H7 (cell line): ENCODE data around the gene GRAPL. TPM values are rescaled to one million over a fixed set of nuclear protein-coding genes. Genes with fewer than 3 reads are reported as not detected.
"Not testable (repeated sequence)": the region's sequence is repeated elsewhere in the genome, so short reads cannot be mapped to it uniquely, and the experiment has no call there.

Experiments
- DNase-seq: peaks from one replicate; pipeline ENCODE4 v3.0.0; 2012
- H3K27me3 ChIP-seq: 2 replicates; pipeline ENCODE4 v1.6.0; 2011; ENCODE audit warnings: mild to moderate bottlenecking, low read length; ENCODE audit not compliant: control insufficient read depth, insufficient read depth
- H3K36me3 ChIP-seq: replicated peaks from 2 replicates; pipeline ENCODE4 v1.5.1; 2011; ENCODE audit warnings: low read length; ENCODE audit not compliant: control insufficient read depth, insufficient read depth
- H3K4me3 ChIP-seq: 2 replicates; pipeline ENCODE4 v1.5.1; 2011; ENCODE audit warnings: low read depth, mild to moderate bottlenecking, control low read depth, low read length, moderate library complexity; ENCODE audit not compliant: insufficient read depth
- total RNA-seq: library from RNA; depleted of rRNA; stranded (reverse); fragments of >200 nt; shearing (Covaris generic); gene quantifications from 2 replicates; pipeline ENCODE4 v1.2.3, GENCODE V29; 2014

Gene GRAPL
- total RNA-seq, 1 experiment from 2014 or later = not detected

- not testable (repeated sequence) for H3K4me3 ChIP-seq, DNase-seq, H3K36me3 ChIP-seq, H3K27me3 ChIP-seq
These were observed 2.1 kb upstream of the GRAPL start for GRCh38 chr17:19125289-19125688.

GRCh38 chr17:19129500-19129899, 2.1 kb downstream of the GRAPL start:
- H3K36me3 ChIP-seq, H3K27me3 ChIP-seq, H3K4me3 ChIP-seq, DNase-seq: not testable (repeated sequence)

GRCh38 chr17:19131108-19131507, 3.7 kb downstream of the GRAPL start:
- not testable (repeated sequence) for H3K27me3 ChIP-seq, DNase-seq, H3K4me3 ChIP-seq, H3K36me3 ChIP-seq

DNA sequence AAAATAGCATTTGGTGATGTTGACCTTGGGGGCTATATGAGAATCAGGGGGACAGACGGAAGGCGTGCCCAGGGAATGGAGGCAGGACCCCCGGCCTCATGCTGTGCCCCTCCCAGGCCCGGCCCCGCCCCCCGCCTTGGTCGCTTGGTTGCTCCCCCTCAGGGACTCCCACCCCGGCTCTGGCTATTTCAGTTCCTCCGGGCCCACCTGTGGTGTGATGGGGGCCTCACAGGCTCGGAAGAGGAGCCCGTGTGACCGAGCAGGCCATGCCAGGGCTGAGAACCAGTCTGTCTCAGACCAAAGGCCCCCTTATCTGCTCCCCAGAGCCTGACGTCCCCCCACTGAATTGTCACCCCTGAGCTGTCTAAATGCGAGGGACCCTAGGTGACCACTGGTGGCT, 4.4 kb downstream of the GRAPL start:
- not testable (repeated sequence) for H3K36me3 ChIP-seq, H3K4me3 ChIP-seq, H3K27me3 ChIP-seq, DNase-seq

- not testable (repeated sequence) for H3K4me3 ChIP-seq, H3K27me3 ChIP-seq, DNase-seq, H3K36me3 ChIP-seq
These were observed 6.4 kb downstream of the GRAPL start for GRCh38 chr17:19133793-19134192.

DNA sequence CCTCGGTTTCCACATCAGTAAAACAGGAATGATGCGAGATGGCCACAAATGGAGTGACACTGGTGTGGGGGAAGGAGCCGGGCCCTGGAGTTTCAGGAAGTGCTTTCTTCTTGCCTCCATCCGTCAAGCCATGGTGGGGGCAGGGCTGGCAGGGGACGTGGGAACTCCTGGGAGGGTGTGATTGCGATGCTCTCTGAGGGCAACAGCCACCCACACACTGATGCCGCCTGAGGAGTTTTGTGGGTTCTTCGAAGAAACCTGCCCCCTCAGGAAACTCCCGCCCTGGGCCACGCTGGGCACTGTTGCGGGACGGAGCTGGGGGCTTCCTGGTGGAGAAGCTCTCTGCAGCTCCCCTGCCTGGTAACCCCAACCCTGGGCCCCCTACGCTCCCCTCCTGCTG, 8.0 kb downstream of the GRAPL start:
- H3K27me3 ChIP-seq, DNase-seq, H3K36me3 ChIP-seq, H3K4me3 ChIP-seq: not testable (repeated sequence)

DNA sequence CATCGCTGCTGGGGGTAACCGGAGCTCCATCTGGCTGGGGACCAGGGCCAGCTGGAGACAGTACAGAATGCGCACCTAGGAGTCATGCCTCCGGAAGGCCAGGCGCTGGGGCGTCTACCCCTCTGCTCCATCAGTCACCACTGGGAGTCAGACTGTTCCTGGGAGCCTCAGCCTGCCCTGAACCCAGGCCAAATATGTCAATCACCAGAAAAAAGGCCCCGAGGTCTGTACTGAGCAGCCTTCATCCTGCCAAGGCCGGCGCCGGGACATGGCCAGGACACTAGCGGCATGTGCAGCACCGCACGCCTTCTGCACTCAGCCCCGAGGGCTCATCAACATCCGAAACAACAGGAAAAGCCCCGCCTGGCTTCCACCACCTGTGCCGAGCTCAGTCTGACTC, 8.7 kb downstream of the GRAPL start:
- not testable (repeated sequence) for H3K36me3 ChIP-seq, DNase-seq, H3K4me3 ChIP-seq, H3K27me3 ChIP-seq

GRCh38 chr17:19136605-19137004, 9.2 kb downstream of the GRAPL start:
- not testable (repeated sequence) for H3K27me3 ChIP-seq, DNase-seq, H3K36me3 ChIP-seq, H3K4me3 ChIP-seq

DNA sequence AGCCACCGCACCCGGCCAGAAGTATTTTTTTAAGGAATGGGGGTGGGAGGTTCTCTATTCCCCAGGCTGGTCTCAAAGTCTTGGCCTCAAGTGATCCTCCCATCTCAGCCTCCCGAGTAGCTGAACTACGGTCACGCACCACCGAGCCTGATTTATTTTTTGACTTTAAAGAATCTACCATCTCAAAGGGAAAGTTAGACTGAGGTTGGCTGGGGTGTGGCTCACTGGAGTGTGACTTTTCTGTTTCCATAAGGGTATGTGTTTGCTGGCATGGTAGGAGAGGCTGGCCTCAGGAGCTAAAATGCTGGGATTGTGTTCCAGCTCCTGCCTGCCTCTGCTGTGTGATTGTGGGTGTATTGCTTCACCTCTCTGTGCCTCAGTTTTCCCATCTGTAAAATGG, 10.6 kb downstream of the GRAPL start:
- H3K4me3 ChIP-seq, H3K27me3 ChIP-seq, DNase-seq, H3K36me3 ChIP-seq: not testable (repeated sequence)

DNA sequence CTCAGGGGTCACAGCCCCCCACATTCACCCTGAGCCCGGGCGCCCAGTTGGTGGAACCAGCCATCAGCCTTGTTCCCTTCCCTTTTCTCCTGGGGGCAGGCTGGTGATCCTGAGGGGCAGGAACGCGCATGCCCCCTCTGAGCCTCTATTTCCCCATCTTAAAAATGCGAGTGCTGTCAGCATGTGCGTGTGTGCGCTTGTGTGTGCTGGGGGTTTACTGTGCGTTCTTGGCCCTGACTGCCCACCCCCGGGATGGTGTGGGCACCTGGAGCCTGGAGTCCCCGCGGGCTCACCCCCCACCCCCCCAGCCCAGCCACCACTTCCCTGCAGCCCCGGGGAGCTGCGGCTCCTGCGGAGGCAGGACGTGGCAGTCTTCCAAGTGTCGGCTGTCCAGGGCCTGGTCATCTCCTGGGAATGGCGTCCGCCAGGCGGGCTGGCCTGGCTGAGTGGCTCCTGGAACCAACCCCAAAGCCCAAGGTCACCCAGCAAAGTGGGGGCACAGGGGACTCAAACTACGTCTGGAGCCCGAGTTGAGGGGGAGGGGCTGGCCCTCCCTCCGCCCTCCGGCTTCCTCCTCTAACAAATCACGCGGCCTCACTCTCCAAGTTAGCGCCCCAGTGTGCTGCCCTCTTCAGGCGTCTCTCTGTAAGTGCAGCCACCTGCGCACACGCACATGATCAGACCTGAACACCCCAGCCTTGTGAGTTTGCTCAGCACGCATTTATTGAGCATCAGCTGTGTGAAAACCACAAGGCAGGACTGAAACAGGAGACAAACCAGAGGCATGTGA, 14.2 kb downstream of the GRAPL start:
- DNase-seq, H3K36me3 ChIP-seq, H3K27me3 ChIP-seq, H3K4me3 ChIP-seq: not testable (repeated sequence)

- not testable (repeated sequence) for DNase-seq, H3K27me3 ChIP-seq, H3K36me3 ChIP-seq, H3K4me3 ChIP-seq
These were observed 15.0 kb downstream of the GRAPL start for GRCh38 chr17:19142419-19142818.

DNA sequence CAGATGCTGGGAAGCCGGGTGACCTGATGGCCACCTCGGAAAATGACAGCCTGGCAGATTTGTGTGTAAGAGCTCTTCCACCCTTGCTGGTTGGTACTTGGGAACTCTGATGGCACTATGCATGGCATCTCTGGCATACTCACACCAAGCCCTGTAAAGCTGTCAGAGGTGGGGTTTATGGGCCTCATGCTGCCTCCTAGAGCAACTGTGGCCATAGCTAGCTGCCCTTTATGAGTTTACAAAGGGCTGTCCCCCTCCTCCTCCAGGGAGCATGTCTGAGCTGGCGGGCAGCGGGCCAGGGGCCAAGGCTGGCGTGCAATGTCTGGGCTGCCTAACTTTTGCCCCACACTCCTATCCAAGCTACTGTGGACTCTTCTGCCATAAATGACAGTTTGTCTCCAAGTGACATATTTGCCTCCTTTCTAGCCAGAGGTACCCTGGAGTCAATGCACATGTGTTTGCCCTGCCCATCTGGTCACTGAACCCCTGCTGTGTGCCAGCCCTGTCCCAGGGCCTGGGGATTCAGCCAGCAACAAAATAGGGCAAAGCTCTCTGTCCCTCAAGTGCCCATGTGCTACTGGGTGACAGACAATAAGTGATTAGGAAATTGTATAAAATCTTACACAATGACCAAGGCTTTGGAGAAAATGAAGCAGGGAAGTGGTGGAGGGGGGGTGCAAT, 15.8 kb downstream of the GRAPL start:
- not testable (repeated sequence) for H3K36me3 ChIP-seq, H3K27me3 ChIP-seq, DNase-seq, H3K4me3 ChIP-seq

DNA sequence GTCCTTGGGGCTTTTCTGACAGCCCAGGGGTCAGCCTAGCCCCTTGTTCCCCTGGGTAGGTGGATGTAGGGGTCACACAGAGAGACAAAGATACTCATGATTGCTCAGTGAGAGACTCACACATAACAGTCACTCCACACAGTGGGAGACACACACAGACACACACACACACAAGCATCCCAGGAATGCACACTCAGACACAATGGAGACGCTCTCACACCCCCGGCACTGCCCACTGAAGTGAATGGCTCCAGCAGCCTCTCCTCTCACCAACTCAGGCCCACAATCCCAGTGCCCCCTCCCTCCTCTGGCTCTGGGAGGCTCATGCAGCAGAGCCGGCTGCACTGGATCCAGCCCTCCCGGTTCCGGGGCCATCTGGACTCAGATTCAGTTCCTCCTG, 17.0 kb downstream of the GRAPL start:
- H3K36me3 ChIP-seq, DNase-seq, H3K27me3 ChIP-seq: not testable (repeated sequence)

GRCh38 chr17:19145471-19145870, 18.1 kb downstream of the GRAPL start:
- H3K27me3 ChIP-seq, DNase-seq, H3K4me3 ChIP-seq, H3K36me3 ChIP-seq: not testable (repeated sequence)

More for the DNA sequence above, 17.0 kb downstream of the GRAPL start:
- H3K4me3 ChIP-seq = not testable (repeated sequence)
